Ovary (tissue), 3 donors: ENCODE results near the gene MMP24.

Experiments
- CTCF ChIP-seq, 3 donors: fragments of 450-650 bp in 2 of 3; fragments of 200-600 bp in 1 of 3; IDR thresholded peaks; one replicate each; pipeline versions ENCODE4 v1.5.1 to v1.8.0; 2016 to 2022; ENCODE audit warnings: antibody characterized with exemption in 3 of 3, mild to moderate bottlenecking in 1 of 3
- EP300 ChIP-seq: sonication (generic); formaldehyde crosslinking; IDR thresholded peaks from one replicate; pipeline ENCODE4 v1.6.1; 2017; ENCODE audit warnings: antibody characterized with exemption
- POLR2A ChIP-seq: fragments of 450-650 bp; IDR thresholded peaks from one replicate; pipeline ENCODE4 v1.6.1; 2017; ENCODE audit warnings: antibody characterized with exemption, mild to moderate bottlenecking, moderate library complexity
- donor health status: DM: no; HTN: no; CAD: no.

- TF ChIP-seq CTCF (IDR thresholded peaks at IDR 0.05) (no peak), POLR2A (no peak), EP300 (no peak)
These were observed 45.4 kb downstream of the MMP24 start for GRCh38 chr20:35271904-35272303.
